GM12878 (cell line): ENCODE data around the gene KLHL1. TPM values are rescaled to one million over a fixed set of nuclear protein-coding genes. Genes with fewer than 3 reads are reported as not detected.

Experiments used
- BHLHE40 ChIP-seq, 2 experiments: fragments of 450-650 bp in 1 of 2; IDR thresholded peaks; 2 replicates each; pipeline ENCODE4 v1.6.1; 2011 to 2017; ENCODE audit warnings: low read depth in 2 of 2, borderline replicate concordance in 1 of 2, improper control_type of control experiment in 1 of 2, low read length in 1 of 2, mild to moderate bottlenecking in 1 of 2
- CBFB ChIP-seq: IDR thresholded peaks from 2 replicates; pipeline ENCODE4 v1.6.1; 2016; ENCODE audit warnings: antibody characterized with exemption, low read depth
- ETV6 ChIP-seq, 2 experiments: fragments of 450-650 bp in 1 of 2; IDR thresholded peaks in 1 of 2; conservative IDR thresholded peaks in 1 of 2; 2 replicates each; pipeline ENCODE4 v1.6.1; 2014; ENCODE audit warnings: antibody characterized with exemption in 1 of 2, borderline replicate concordance in 1 of 2, low read depth in 1 of 2, mild to moderate bottlenecking in 1 of 2, moderate library complexity in 1 of 2
- EZH2 ChIP-seq: IDR thresholded peaks from 2 replicates; pipeline ENCODE4 v1.6.1; 2012; ENCODE audit warnings: low read depth, mild to moderate bottlenecking, control low read depth, inconsistent platforms, low read length, borderline replicate concordance; ENCODE audit not compliant: control insufficient read depth
- HDAC2 ChIP-seq: fragments of 200-600 bp; sonication (generic); IDR thresholded peaks from 2 replicates; pipeline ENCODE4 v1.6.1; 2017
- HDGF ChIP-seq: fragments of 450-650 bp; IDR thresholded peaks from 2 replicates; pipeline ENCODE4 v1.6.1; 2016; ENCODE audit warnings: antibody characterized with exemption
- MLLT1 ChIP-seq: fragments of 450-650 bp; IDR thresholded peaks from 2 replicates; pipeline ENCODE4 v1.6.1; 2016; ENCODE audit warnings: mild to moderate bottlenecking
- RFX5 ChIP-seq: IDR thresholded peaks from 2 replicates; pipeline ENCODE4 v1.6.1; 2011; ENCODE audit warnings: low read depth, low read length, improper control_type of control experiment
- SP1 ChIP-seq: IDR thresholded peaks from one replicate; pipeline ENCODE4 v1.6.1; 2011; ENCODE audit warnings: low read depth, low read length
- SREBF2 ChIP-seq: IDR thresholded peaks from 2 replicates; pipeline ENCODE4 v1.6.1; 2012; ENCODE audit warnings: mild to moderate bottlenecking, low read length
- TARDBP ChIP-seq: IDR thresholded peaks from 2 replicates; pipeline ENCODE4 v1.6.1; 2016; ENCODE audit warnings: borderline replicate concordance
- ZNF24 ChIP-seq: fragments of 450-650 bp; IDR thresholded peaks from 2 replicates; pipeline ENCODE4 v1.6.1; 2017; ENCODE audit warnings: antibody characterized with exemption, mild to moderate bottlenecking
- polyA plus RNA-seq, 11 experiments: library from polyadenylated mRNA; depleted of rRNA in 4 of 11; unstranded in 6 of 11; stranded (reverse) in 5 of 11; fragments of >200 nt; fragmentation: Nextera tagmentation in 4 of 11; fragmentation: Illumina TruSeq in 1 of 11; extraction: Ambion mirVana in 4 of 11; extraction: Trizol in 1 of 11; gene quantifications; 1 replicate in 1 of 11; 2 replicates in 10 of 11; pipeline versions ENCODE4 v1.2.1 to v1.2.3, GENCODE V29; 2011 to 2016; ENCODE audit warnings: inconsistent platforms in 2 of 11, missing spikeins in 2 of 11, low read depth in 1 of 11
- total RNA-seq, 4 experiments: library from RNA; depleted of rRNA in 3 of 4; stranded (reverse); fragments of >200 nt in 3 of 4; fragmentation: Illumina TruSeq in 1 of 4; extraction: Trizol in 1 of 4; gene quantifications; 2 replicates each; pipeline versions ENCODE4 v1.2.1 to v1.2.3, GENCODE V29; 2013 to 2021
- TF ChIP-seq, protein P1 (sequence below): fragments of 450-650 bp; IDR thresholded peaks from 2 replicates; pipeline ENCODE4 v1.6.1; 2017; ENCODE audit warnings: antibody characterized with exemption, mild to moderate bottlenecking, moderate library complexity
- TF ChIP-seq, protein P2 (sequence below): IDR thresholded peaks from 2 replicates; pipeline ENCODE4 v1.6.1; 2011; ENCODE audit warnings: mild to moderate bottlenecking, low read depth, low read length, moderate library complexity; ENCODE audit not compliant: insufficient replicate concordance
- TF ChIP-seq, protein P3 (sequence below): fragments of 450-650 bp; IDR thresholded peaks from 2 replicates; pipeline ENCODE4 v1.6.1; 2014; ENCODE audit warnings: mild to moderate bottlenecking

The KLHL1 gene
- total and polyA plus RNA-seq, 10 of the 15 experiments (the other 5 are each of a cell fraction or from before 2014, with no cell fraction given), result 0.02 to 0.13 (median 0.05) TPM; not detected in 2

- TF ChIP-seq, protein P1, sequence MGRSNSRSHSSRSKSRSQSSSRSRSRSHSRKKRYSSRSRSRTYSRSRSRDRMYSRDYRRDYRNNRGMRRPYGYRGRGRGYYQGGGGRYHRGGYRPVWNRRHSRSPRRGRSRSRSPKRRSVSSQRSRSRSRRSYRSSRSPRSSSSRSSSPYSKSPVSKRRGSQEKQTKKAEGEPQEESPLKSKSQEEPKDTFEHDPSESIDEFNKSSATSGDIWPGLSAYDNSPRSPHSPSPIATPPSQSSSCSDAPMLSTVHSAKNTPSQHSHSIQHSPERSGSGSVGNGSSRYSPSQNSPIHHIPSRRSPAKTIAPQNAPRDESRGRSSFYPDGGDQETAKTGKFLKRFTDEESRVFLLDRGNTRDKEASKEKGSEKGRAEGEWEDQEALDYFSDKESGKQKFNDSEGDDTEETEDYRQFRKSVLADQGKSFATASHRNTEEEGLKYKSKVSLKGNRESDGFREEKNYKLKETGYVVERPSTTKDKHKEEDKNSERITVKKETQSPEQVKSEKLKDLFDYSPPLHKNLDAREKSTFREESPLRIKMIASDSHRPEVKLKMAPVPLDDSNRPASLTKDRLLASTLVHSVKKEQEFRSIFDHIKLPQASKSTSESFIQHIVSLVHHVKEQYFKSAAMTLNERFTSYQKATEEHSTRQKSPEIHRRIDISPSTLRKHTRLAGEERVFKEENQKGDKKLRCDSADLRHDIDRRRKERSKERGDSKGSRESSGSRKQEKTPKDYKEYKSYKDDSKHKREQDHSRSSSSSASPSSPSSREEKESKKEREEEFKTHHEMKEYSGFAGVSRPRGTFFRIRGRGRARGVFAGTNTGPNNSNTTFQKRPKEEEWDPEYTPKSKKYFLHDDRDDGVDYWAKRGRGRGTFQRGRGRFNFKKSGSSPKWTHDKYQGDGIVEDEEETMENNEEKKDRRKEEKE, result no peak
- TF ChIP-seq MLLT1 (no peak), EZH2 (no peak), CBFB (no peak), BHLHE40 (IDR thresholded peaks at IDR 0.05; ENCODE audit: borderline replicate concordance in 1 of 2, low read depth in 2 of 2, low read length in 1 of 2) (peak; percentile 67 to 86; a peak in 3 of 4 replicates), SREBF2 (no peak), HDGF (no peak), HDAC2 (no peak), TARDBP (no peak), RFX5 (no peak), ZNF24 (no peak), SP1 (no peak), ETV6 (conservative IDR thresholded peaks at IDR 0.05 in 1 of 2, IDR thresholded peaks at IDR 0.05 in 1 of 2; ENCODE audit: borderline replicate concordance in 1 of 2, low read depth in 1 of 2) (no peak)
- TF ChIP-seq, protein P2, sequence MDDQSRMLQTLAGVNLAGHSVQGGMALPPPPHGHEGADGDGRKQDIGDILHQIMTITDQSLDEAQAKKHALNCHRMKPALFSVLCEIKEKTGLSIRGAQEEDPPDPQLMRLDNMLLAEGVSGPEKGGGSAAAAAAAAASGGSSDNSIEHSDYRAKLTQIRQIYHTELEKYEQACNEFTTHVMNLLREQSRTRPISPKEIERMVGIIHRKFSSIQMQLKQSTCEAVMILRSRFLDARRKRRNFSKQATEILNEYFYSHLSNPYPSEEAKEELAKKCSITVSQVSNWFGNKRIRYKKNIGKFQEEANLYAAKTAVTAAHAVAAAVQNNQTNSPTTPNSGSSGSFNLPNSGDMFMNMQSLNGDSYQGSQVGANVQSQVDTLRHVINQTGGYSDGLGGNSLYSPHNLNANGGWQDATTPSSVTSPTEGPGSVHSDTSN, result no peak
- TF ChIP-seq, protein P3, sequence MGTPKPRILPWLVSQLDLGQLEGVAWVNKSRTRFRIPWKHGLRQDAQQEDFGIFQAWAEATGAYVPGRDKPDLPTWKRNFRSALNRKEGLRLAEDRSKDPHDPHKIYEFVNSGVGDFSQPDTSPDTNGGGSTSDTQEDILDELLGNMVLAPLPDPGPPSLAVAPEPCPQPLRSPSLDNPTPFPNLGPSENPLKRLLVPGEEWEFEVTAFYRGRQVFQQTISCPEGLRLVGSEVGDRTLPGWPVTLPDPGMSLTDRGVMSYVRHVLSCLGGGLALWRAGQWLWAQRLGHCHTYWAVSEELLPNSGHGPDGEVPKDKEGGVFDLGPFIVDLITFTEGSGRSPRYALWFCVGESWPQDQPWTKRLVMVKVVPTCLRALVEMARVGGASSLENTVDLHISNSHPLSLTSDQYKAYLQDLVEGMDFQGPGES, result no peak
- TF ChIP-seq, all 136 proteins: peak for 20
Measured at GRCh38 chr13:70043685-70044084, 64.6 kb downstream of the KLHL1 start (continued).
